DMS53 treated with DMSO at 0.1 percent for 48 hours (cell line): ENCODE measurements around the gene PAQR5.
"Not testable (repeated sequence)": the region's sequence is repeated elsewhere in the genome, so short reads cannot be mapped to it uniquely, and the experiment has no call there.

Source experiments
- DNase-seq: peaks from one replicate; lab custom pipeline; 2025; ENCODE audit not compliant: unreplicated experiment; lab: John Stamatoyannopoulos, UW

PAQR5 gene

DNA sequence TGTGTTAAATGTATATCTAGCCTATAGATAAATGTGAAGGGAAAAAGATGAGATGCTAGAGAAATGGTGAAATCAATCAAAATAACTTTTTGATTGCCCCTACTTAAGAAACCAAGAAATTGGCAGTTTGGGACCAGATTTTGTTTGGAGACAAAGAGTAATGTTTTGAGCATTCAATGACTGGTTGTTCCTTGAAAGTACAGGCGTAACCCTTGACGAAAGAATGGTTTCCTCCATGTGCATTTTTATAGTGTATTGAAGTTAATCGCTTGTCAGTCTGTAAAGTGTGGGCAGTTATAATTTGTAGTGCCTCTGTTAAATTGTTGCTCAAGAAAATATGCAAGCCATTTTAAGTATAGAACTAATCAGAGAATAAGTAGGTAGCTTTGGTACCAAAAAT lies 116.7 kb downstream of the PAQR5 start:
- no peak for DNase-seq

DNA sequence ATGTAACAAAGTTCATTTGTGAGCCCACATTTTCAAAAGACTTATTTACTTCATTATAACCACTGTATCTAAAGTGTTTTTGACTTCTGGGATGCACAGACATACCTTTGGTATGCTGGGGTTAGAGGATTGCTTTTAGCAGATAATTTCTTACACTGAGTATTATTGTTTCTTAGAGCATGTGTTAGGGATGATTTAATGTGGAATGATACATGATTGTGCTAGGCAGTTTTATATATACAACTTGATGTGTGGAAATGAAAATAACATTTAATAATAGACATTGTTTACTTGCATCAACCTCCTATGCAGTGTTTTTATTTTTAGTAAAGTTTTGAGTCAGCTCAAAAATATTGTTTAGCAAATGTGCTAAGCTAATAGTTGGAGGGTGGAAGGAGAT lies 118.9 kb downstream of the PAQR5 start:
- DNase-seq, result no peak

DNA sequence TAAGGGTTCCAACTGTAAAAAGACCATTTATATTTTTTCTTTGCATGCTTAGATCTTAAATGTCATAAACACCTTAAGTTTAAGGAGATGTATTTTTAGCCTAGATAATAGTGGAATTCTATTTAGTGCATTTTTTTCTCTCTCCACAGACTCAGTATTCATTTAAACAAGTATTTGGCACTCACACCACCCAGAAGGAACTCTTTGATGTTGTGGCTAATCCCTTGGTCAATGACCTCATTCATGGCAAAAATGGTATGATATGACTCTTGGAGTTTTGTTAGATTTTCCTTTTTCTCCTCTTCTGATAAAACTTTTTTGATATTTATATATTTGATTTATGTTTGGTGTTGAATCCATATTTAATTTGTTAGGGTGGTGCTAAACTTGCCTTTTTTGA lies 122.8 kb downstream of the PAQR5 start:
- DNase-seq, result no peak

DNA sequence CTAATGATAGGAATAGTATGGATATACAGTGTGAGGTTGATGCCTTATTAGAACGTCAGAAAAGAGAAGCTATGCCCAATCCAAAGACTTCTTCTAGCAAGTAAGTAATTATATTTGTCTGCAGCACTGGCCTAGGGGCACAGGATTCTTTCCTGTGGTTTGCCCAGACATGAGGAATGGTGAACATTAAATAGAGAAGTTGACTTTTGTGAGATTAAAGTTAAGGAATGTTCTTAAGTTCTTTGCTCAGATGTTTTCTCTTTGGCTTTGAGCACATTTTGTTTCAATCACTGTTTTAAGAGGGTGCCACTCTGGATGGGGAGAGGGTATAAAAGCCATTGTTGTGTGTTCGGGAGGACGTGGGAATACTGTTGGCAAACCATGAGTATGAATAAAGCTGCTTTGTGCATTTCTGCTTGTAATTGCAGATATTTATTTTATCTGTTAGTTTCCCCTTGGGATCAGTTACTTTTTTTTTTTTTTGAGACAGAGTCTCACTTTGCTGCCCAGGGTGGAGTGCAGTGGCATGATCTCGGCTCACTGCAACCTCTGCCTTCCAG lies 123.7 kb downstream of the PAQR5 start:
- no peak for DNase-seq

DNA sequence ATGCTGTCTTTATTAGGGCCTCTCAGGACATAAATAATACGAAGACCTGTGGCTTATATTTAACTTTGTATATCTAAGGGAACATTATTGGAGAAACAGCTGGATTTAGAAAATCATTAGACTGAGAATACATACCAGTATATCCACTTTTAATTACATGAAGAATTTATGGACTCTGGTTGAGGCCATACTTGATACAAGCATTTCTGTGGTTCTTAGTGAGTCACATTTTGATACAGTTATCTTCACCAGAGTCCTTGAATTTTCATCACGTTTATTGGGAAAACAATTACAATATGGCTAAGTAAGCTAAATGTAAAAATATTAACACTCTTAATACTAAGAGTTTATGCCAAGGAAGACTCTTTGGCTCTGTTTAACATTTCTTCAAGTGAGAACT lies 125.3 kb downstream of the PAQR5 start:
- no peak for DNase-seq

DNA sequence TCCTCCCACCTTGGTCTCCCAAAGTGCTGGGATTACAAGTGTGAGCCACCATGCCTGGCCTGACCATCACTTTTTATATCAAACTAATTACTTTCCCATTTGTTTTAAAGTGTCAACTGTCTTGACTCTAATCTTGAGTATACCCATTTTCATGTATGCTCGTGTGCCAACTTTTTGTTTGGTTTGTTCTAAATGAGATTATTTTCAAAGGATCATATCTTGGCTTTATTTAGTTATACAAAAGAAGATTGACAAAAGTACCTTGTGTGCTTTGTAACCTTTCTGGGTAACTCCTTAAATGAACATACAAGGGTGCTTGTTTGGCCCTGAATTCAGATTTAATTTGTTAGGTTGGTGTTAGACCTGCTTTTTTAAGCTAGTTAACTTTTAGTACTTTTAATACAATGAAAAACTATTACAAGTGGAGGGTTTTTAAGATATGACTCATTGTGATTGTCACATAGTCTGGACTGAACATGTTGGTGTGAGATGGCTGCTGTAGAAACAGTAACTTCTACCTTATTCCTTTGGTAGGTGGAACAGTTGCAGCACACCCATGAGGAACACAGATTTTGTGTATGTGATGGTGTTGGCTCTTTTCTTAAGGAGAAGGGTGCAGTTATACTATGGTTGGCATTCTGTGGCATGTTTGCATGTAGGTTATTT lies 126.2 kb downstream of the PAQR5 start:
- DNase-seq, result no peak

DNA sequence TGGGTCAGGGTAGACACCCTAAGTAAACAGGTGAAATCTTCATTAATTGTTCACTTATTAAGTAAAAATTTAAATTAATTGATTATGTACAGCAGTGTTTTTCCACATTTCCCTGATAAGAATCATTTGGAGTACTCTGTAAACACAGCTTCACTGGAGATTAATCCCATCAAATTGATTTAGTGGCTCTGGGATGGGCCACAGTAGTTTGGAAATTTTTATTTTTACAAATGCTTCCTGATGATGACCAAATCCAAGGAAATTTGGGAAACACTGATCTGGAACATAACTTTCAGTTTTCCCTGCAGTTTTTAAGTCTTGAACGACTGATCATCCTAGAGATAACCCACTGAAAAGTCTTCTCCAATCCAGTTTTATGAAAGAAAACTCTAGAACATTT lies 135.1 kb downstream of the PAQR5 start:
- DNase-seq, result no peak

DNA sequence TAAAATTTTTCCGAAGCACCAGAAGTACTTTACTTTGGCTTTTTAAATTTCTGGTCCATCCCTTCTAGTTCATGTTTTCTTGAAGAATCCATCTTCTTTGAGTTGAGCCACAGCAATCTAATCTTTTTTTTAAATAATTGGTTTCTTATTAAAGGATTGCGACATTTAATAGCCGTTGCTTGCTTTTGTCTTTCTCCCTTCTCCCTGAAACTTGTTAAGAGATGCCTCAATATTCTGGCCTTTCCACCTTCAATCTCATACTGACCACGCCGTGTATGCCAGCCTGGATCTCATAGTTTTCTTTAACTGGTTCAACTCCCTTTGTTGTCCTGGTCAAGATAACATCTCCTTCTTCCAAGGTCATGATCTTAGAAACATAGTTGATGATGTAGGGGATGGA lies 135.5 kb downstream of the PAQR5 start:
- no peak for DNase-seq

DNA sequence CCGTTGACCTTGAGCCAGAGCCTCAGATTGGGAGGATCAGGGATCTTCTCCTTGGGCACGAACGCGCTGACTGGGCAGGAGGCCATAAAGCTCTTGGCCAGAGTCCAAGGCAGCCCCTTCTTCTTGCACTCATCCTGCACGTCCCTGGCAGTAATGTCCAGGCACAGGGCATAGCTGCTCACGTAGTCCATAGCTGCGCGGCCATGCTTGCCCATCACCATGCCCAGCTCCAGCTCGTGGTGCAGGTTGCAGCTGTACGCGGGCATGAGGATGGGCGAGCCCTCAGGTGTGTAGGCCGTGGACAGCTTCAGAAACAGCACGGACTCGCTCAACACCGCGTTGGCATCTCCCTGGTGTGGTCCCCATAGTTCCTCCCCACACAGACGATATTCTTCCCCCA lies 136.0 kb downstream of the PAQR5 start:
- no peak for DNase-seq

DNA sequence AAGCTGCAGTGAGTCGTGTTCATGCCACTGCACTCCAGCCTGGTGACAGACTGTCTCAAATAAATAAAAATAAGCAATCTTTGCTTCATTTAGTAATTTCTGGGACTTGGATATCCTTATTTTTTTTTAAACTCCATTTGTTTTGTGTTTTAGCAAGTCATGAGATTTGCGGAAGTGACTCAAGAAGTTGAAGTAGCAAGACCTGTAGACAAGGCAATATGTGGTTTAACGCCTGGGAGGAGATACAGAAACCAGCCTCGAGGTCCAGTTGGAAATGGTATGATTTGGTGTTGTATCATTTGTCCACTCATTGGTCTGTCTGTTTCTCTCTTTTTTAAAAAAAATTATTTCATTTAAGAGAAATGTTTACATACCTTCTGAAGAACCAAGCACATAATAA lies 137.3 kb downstream of the PAQR5 start:
- no peak for DNase-seq

DNA sequence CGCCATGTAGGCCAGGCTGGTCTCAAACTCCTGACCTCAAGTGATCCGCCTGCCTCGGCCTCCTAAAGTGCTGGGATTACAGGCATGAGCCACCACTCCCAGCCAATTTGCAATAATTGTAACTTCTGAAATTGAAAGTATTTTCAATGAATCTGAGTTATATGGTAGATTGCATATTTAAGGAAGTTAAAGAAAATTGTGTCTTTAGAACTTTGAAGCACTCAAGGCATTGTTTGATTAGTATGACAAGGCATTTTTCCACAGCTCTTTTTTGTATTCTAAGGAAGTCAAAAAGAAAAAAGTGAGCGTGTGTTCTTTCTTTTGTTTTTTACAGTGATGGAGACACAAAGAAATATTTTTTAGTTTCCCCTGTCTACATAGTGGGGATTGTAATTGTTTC lies 138.2 kb downstream of the PAQR5 start:
- no peak for DNase-seq

DNA sequence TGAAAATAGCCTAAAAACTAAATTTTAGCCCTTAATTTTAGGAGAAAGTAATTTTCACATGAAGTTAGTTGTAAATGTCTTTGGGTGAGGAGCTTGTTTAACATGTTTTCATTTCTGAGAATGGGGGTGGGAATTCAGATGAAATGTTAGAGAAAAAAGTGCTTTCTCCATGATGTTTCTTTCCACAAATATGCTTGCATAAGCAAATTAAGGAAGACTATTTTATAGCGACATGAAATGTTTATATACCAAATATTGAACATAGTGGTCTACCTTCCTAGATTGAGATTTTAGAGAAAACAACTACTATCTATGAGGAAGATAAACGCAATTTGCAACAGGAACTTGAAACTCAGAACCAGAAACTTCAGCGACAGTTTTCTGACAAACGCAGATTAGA lies 140.9 kb downstream of the PAQR5 start:
- DNase-seq, result no peak

DNA sequence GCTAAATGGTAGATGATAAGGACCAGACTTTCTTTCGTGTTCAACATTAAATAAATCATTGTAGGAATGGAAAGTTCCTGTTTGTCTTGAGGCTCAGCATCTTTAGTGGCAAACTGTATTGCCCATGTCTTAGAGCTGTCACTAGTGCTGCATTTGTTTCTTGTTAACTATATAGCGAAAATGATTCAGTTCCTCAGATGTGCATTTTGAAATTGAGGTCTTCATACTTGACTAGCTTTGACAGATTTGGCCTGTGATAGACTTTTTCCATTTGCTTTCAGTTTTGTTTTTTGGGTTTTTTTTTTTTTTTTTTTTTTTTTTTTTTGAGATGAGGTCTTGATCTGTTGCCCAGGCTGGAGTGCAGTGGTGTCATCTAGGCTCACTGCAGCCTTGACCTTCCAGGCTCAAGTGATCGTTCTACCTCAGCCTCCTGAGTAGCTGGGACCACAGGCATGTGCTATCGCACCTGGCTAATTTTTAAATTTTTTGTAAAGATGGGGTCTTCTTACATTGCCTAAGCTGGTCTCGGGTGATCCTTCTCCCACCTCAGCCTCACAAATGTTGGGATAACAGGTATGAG lies 144.4 kb downstream of the PAQR5 start:
- DNase-seq, result no peak

DNA sequence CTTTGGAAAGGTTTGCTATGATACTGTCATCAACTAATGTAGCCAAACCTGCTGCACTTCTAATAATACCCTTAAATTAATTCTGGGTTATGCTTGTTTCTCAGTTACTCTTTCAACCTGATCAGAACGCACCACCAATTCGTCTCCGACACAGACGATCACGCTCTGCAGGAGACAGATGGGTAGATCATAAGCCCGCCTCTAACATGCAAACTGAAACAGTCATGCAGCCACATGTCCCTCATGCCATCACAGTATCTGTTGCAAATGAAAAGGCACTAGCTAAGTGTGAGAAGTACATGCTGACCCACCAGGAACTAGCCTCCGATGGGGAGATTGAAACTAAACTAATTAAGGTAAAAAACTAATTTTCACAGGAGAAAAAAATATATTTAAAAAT lies 146.0 kb downstream of the PAQR5 start:
- DNase-seq, result no peak

DNA sequence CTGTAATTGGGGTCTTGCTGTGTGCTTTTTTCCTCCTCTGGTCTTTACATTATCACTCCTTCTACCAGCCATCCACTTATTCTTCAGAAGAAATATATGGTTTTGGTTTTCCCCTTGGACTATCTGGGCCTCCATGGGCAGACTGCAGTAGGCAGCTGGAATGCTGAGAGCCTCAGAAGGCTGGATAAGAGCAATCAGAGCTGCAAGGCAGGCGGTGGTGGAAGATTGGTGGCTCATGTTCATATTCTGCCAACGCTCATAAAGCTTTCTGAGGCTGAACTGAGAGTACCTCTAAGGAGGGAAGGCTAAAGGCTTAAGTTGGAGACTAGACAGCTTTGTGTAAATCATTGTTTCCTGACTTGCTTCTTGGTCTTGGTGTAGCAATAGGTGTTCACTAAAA lies 148.2 kb downstream of the PAQR5 start:
- DNase-seq, result no peak

DNA sequence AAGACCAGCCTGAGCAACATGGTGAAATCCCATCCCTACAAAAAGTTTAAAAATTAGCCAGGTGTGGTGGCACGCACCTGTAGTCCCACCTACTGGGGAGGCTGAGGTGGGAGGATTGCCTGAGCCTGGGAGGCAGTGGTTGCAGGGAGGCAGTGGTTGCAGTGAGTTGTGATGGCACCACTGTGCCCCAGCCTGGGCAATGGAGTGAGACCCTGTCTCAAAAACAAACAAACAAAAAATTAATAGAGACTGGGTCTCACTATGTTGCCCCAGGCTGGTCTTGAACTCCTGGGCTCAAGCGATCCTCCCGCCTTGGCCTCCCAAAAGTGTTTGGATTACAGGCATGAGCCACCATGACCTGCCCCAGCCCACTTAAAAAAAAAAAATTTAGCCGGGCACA lies 151.5 kb downstream of the PAQR5 start:
- not testable (repeated sequence) for DNase-seq

DNA sequence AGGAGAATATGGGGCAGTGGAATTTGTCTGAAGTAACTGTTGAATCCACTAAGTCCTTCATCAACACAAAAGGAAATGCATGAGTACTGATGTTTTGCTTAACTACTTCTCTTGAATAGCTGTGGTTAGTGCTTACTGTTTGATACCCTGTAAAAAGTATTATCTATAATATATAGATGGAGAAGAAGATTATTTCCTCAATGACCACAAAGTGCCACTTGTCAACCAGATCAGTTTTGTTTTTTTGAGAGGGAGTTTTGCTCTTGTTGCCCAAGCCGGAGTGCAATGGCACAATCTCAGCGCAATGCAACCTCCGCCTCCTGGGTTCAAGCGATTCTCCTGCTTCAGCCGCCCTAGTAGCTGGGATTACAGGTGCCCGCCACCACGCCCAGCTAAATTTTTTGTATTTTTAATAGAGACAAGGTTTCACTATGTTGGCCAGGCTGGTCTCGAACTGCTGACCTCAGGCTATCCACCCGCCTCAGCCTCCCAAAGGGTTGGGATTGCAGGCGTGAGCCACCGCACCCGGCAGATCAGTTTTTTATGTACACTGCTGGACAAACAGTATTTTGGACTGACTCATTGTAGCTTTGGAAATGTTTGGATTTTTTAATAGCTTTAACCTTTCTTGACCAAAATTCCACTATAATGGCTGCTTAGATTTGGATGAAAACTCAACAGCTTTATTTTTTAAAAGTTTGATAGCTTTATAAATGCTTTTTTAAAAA lies 152.4 kb downstream of the PAQR5 start:
- no peak for DNase-seq

DNA sequence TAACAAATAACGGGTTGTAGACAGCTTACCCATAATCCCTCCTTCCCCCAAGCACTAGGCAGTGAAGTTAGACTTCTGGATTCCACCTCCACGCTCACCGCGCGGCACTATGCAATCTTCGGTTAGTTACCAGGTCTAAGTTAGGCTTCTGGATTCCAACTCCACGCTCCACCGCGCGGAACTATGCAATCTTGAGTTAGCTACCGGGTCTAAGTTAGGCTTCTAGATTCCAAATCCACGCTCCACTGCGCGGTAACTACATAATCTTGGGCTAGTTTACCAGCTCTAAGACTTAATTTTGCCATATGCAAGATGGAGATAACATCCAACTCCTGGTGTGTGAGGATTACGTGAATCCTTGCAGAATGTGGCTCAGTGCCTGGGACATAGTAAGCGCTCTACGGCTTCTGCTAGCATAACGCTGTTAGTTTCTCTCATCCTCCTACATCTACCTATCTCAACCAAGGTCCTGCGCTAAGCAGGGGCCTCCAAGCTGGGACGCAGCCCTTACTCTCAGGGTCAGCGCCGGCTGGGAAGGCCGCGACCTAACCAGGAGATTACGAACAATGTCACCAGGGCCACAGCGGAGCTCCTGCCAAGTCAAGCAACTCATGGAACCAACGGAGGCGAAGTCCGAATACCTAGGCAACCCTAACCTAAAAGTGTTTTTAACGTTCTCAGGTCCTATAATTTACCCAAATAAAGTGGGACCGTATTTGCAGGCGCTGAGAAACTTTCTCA lies 153.4 kb downstream of the PAQR5 start:
- peak; percentile 83 for DNase-seq

DNA sequence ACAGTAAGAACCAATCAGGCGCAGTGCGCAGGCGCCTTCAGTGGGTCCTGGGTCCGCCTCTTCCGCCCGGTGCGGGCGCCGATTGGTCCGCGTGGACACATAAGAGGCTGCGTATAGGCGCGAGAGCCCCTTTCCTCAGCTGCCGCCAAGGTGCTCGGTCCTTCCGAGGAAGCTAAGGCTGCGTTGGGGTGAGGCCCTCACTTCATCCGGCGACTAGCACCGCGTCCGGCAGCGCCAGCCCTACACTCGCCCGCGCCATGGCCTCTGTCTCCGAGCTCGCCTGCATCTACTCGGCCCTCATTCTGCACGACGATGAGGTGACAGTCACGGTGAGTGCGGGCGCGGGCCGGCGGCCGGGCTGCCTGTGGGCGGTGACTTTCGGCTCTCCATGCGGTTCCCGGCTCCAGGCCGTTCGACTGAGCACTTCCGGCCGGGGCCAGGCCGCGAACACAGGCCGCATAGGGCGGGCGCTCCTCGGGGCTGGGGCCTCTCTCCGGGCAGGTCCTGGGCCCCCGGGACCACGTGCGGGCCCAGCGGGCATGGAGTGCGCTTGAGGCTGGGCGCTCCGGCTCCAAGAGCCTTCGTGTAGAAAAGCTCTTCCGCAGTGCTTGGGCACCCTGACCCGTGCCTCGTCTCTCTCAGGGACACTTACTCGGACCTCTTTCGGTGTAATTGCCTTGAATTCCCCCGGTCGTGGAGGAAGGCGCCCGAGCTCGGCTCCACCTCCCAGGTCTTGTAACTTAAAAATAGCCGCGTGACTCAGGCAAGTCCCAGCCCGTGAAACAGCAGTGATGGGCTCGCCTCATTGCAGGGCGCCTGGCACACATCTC lies 154.2 kb downstream of the PAQR5 start, which contains the start of gene RPLP1:
Gene RPLP1 (plus strand): TSS at position 127 of the 830 bp plus-strand sequence. CDS start 131 bp downstream, at position 258.
- peak; percentile 86 for DNase-seq

DNA sequence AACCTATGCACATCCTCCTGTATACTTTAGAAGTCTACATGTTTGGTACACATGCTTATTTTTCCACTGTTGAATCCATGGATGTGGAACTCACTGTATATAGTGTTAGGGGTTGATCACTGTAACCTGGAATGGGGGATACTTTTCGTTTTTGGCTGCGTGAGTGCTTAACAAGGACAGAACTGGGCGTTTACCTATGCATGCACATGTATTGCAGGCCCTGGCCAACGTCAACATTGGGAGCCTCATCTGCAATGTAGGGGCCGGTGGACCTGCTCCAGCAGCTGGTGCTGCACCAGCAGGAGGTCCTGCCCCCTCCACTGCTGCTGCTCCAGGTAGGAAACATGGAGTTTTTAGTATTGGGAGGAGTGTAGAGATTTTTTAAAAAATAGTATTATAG lies 156.2 kb downstream of the PAQR5 start:
- no peak for DNase-seq
